ENCODE results near the gene TRIM24.

TRIM24 gene

DNA sequence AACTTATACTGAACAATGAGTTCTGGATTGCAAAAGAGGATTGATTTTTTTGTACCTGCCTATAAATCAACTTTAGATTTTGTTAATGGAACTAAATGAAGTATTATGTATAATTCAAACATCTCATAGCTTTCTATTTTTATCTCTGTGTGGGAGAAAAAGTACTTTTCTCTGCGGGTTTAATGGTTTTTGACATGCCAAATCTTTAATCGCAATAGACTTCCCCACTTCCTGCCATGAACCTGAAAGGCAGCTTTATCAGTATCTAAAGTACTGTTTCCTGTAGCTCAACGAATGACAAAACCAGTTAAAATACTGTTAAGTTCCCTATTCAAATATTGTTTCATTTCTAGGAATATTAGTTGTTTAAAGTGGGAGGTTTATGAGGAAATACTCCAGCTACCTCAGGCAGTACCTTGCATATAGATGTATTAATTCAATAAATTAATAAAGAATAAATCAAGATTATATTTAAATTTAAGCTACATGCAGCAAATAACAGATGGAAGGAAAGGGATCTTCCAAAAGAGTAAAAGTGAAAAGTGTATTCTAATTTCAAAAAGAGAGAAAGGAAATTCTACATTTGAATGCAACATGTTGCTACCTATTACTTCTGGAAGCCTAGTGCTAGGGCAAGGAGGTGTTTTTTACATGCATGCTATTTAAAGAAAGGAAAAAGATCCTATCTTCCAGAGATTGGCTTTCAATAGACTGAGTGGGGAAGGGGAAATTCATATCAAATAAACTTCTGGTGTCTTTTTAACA lies 165.2 kb downstream of the TRIM24 start:
- no peaks in the 10 kb centered on the region for H3K9me3 ChIP-seq (ENCODE audit: severe bottlenecking)
- no peak overlapping the region for H3K27ac ChIP-seq
- H3K36me3 ChIP-seq = no peaks in the 10 kb centered on the region
- no peak for TF ChIP-seq CTCF (IDR thresholded peaks at IDR 0.05; ENCODE audit: low read depth, low read length)
- H3K4me3 ChIP-seq (ENCODE audit: low read depth, low read length) = no peak overlapping the region
- no peaks in the 10 kb centered on the region for H3K27me3 ChIP-seq (ENCODE audit: insufficient read depth, low read depth, severe bottlenecking)
- DNase-seq = no peak

GRCh38 chr7:138625849-138626230 lies 165.8 kb downstream of the TRIM24 start:
- TF ChIP-seq CTCF (IDR thresholded peaks at IDR 0.05; ENCODE audit: low read depth, low read length) = no peak
- Histone ChIP-seq H3K36me3 (no peaks in the 10 kb centered on the region), H3K27me3 (ENCODE audit: insufficient read depth, low read depth, severe bottlenecking) (no peaks in the 10 kb centered on the region), H3K27ac (no peak overlapping the region), H3K4me3 (ENCODE audit: low read depth, low read length) (no peak overlapping the region), H3K9me3 (ENCODE audit: severe bottlenecking) (no peaks in the 10 kb centered on the region)
- no peak for DNase-seq

GRCh38 chr7:138626846-138627245 lies 166.8 kb downstream of the TRIM24 start:
- H3K4me3 ChIP-seq (ENCODE audit: low read depth, low read length) = no peak overlapping the region
- no peaks in the 10 kb centered on the region for H3K9me3 ChIP-seq (ENCODE audit: severe bottlenecking)
- H3K27ac ChIP-seq = no peak overlapping the region
- H3K27me3 ChIP-seq (ENCODE audit: insufficient read depth, low read depth, severe bottlenecking) = no peaks in the 10 kb centered on the region
- no peak for DNase-seq
- H3K36me3 ChIP-seq = no peaks in the 10 kb centered on the region
- no peak for TF ChIP-seq CTCF (IDR thresholded peaks at IDR 0.05; ENCODE audit: low read depth, low read length)

GRCh38 chr7:138627361-138627760 lies 167.3 kb downstream of the TRIM24 start:
- Histone ChIP-seq H3K27ac (no peak overlapping the region), H3K9me3 (ENCODE audit: severe bottlenecking) (no peaks in the 10 kb centered on the region), H3K27me3 (ENCODE audit: insufficient read depth, low read depth, severe bottlenecking) (no peaks in the 10 kb centered on the region), H3K4me3 (ENCODE audit: low read depth, low read length) (no peak overlapping the region), H3K36me3 (no peaks in the 10 kb centered on the region)
- TF ChIP-seq CTCF (IDR thresholded peaks at IDR 0.05; ENCODE audit: low read depth, low read length) = no peak
- DNase-seq = no peak

- Histone ChIP-seq H3K4me3 (ENCODE audit: low read depth, low read length) (no peak overlapping the region), H3K27ac (no peak overlapping the region), H3K36me3 (no peaks in the 10 kb centered on the region), H3K9me3 (ENCODE audit: severe bottlenecking) (no peaks in the 10 kb centered on the region), H3K27me3 (ENCODE audit: insufficient read depth, low read depth, severe bottlenecking) (no peaks in the 10 kb centered on the region)
- TF ChIP-seq CTCF (IDR thresholded peaks at IDR 0.05; ENCODE audit: low read depth, low read length) = no peak
- DNase-seq = no peak
Measured at GRCh38 chr7:138630059-138630610, 170.1 kb downstream of the TRIM24 start.

- Histone ChIP-seq H3K27me3 (ENCODE audit: insufficient read depth, low read depth, severe bottlenecking) (no peaks in the 10 kb centered on the region), H3K36me3 (no peaks in the 10 kb centered on the region), H3K9me3 (ENCODE audit: severe bottlenecking) (no peaks in the 10 kb centered on the region), H3K4me3 (ENCODE audit: low read depth, low read length) (no peak overlapping the region), H3K27ac (no peak overlapping the region)
- no peak for TF ChIP-seq CTCF (IDR thresholded peaks at IDR 0.05; ENCODE audit: low read depth, low read length)
- DNase-seq = no peak
Measured at GRCh38 chr7:138632384-138632783, 172.3 kb downstream of the TRIM24 start.
